ENCODE data around the gene TMEM17.

The TMEM17 gene

DNA sequence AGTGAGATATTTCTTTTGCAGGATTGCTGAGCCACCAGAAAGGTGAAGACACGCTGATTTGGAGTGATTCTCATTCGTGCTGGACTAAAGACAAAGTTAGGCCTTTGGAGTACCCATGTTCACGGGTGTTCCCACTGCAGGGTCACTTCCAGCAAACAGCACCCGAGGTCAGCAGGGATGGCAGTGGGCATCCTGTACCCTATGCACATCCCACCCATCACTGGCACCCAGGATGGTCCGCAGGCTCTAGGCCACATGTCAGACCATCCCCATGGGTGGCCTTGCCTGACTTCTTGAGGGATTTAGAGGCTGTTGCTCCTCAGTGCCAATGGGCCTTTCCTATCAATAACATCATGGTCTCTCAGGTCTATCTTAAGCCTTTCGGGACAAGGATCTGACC lies 39.3 kb upstream of the TMEM17 start:
- Histone ChIP-seq H3K9ac (ENCODE audit: low read depth, low read length, poor library complexity) (no peak overlapping the region), H3K18ac (ENCODE audit: low read length) (no peak overlapping the region), H2BK120ac (ENCODE audit: low read depth, low read length) (no peak overlapping the region), H3K4me1 (ENCODE audit: control insufficient read depth in 2 of 2, insufficient read depth in 1 of 2, low read depth in 1 of 2, low read length in 2 of 2) (no peaks in the 10 kb centered on the region), H2AK5ac (ENCODE audit: low read depth, low read length) (no peak overlapping the region), H2AFZ (ENCODE audit: low read length) (no peak overlapping the region), H3K27ac (replicated peaks; ENCODE audit: low read length) (no peak overlapping the region), H3K27me3 (ENCODE audit: control insufficient read depth in 3 of 3, insufficient read depth in 3 of 3, low read depth in 1 of 3, low read length in 3 of 3) (no peaks in the 10 kb centered on the region), H3K4me2 (ENCODE audit: insufficient read depth, low read length, poor library complexity, severe bottlenecking) (no peak overlapping the region), H4K8ac (ENCODE audit: low read depth, low read length) (no peak overlapping the region), H3K4me3 (ENCODE audit: low read length in 2 of 2) (peak overlapping the region in 1 of 2 donors; percentile 55), H3K4ac (ENCODE audit: low read length) (no peak overlapping the region), H4K91ac (ENCODE audit: low read depth, low read length, poor library complexity) (no peak overlapping the region), H3K14ac (ENCODE audit: low read length) (no peak overlapping the region), H2BK15ac (ENCODE audit: low read length) (no peak overlapping the region), H3K9me3 (replicated peaks in 1 of 2; ENCODE audit: control insufficient read depth in 2 of 2, insufficient read depth in 1 of 2, low read depth in 1 of 2, low read length in 2 of 2) (no peaks in the 10 kb centered on the region), H2BK5ac (ENCODE audit: low read length) (no peak overlapping the region), H3K36me3 (replicated peaks in 1 of 2; ENCODE audit: control insufficient read depth in 2 of 2, insufficient read depth in 2 of 2, low read length in 2 of 2) (no peaks in the 10 kb centered on the region), H3K23ac (ENCODE audit: low read depth, low read length, poor library complexity) (no peak overlapping the region), H2BK12ac (ENCODE audit: low read length) (no peak overlapping the region), H3K79me1 (ENCODE audit: low read depth, low read length) (no peaks in the 10 kb centered on the region)
- no peak for DNase-seq (ENCODE audit: low spot score)
- no CpG with 5 or more reads among the region's 6 CpGs for WGBS, 2 donors (ENCODE audit: extremely low coverage in 2 of 2, insufficient read length in 2 of 2, insufficient replicate concordance in 1 of 2)

GRCh38 chr2:62540408-62541168 lies 34.6 kb upstream of the TMEM17 start:
- no peak overlapping the region for H3K27ac ChIP-seq (replicated peaks; ENCODE audit: low read length)
- H2BK15ac ChIP-seq (ENCODE audit: low read length) = no peak overlapping the region
- no peaks in the 10 kb centered on the region for H3K36me3 ChIP-seq (replicated peaks in 1 of 2; ENCODE audit: control insufficient read depth in 2 of 2, insufficient read depth in 2 of 2, low read length in 2 of 2)
- no peak overlapping the region for H2AFZ ChIP-seq (ENCODE audit: low read length)
- H3K14ac ChIP-seq (ENCODE audit: low read length) = no peak overlapping the region
- H4K8ac ChIP-seq (ENCODE audit: low read depth, low read length) = no peak overlapping the region
- H2BK12ac ChIP-seq (ENCODE audit: low read length) = no peak overlapping the region
- no peak overlapping the region for H3K4ac ChIP-seq (ENCODE audit: low read length)
- H3K9me3 ChIP-seq (replicated peaks in 1 of 2; ENCODE audit: control insufficient read depth in 2 of 2, insufficient read depth in 1 of 2, low read depth in 1 of 2, low read length in 2 of 2) = no peaks in the 10 kb centered on the region
- H3K23ac ChIP-seq (ENCODE audit: low read depth, low read length, poor library complexity) = no peak overlapping the region
- WGBS, 2 donors (ENCODE audit: extremely low coverage in 2 of 2, insufficient read length in 2 of 2, insufficient replicate concordance in 1 of 2) = no CpG with 5 or more reads among the region's 5 CpGs
- no peak overlapping the region for H2AK5ac ChIP-seq (ENCODE audit: low read depth, low read length)
- H3K9ac ChIP-seq (ENCODE audit: low read depth, low read length, poor library complexity) = no peak overlapping the region
- no peak for DNase-seq (ENCODE audit: low spot score)
- H3K4me3 ChIP-seq (ENCODE audit: low read length in 2 of 2) = no peak overlapping the region
- H3K4me1 ChIP-seq (ENCODE audit: control insufficient read depth in 2 of 2, insufficient read depth in 1 of 2, low read depth in 1 of 2, low read length in 2 of 2) = no peaks in the 10 kb centered on the region
- H3K4me2 ChIP-seq (ENCODE audit: insufficient read depth, low read length, poor library complexity, severe bottlenecking) = no peak overlapping the region
- H2BK120ac ChIP-seq (ENCODE audit: low read depth, low read length) = no peak overlapping the region
- no peak overlapping the region for H2BK5ac ChIP-seq (ENCODE audit: low read length)
- H3K27me3 ChIP-seq (ENCODE audit: control insufficient read depth in 3 of 3, insufficient read depth in 3 of 3, low read depth in 1 of 3, low read length in 3 of 3) = no peaks in the 10 kb centered on the region
- no peak overlapping the region for H3K18ac ChIP-seq (ENCODE audit: low read length)
- H4K91ac ChIP-seq (ENCODE audit: low read depth, low read length, poor library complexity) = no peak overlapping the region
- no peaks in the 10 kb centered on the region for H3K79me1 ChIP-seq (ENCODE audit: low read depth, low read length)

DNA sequence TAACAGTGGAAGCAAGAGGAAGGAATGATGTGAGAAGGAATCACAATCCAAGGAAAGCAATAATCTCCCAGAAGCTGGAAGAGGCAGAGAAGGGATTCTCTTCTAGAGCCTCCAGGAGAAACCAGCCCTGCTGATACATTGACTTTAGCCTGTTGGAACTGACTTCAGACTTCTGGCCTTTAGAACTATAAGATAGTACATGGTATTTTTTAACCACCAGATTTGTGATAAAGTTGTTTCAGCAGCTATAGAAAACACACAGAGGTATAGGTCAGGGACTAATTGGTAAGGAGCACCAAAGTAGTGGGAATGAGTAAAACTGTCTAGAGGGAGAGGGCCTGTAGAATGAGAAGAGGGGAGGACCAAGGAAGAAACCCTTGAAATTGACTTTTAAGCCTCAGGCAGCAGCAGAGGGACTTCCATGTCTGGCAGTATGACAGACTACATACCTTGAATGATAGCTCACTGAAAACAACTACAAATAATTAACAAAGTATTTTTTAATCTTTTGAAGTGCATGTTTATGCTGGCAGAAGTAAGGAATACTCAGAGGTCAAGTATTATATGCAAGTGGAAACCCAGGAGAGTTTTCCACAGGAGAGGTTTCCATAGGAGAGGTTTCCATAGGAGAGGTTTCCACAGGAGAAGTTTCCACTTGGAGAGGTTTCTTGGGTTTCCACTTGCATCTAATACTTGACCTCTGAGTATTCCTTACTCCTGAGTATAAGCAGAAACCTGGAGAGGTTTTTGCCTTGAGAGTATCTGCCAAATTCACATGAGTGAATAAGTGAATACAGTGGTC lies 33.8 kb upstream of the TMEM17 start:
- no peak overlapping the region for H2AK5ac ChIP-seq (ENCODE audit: low read depth, low read length)

DNA sequence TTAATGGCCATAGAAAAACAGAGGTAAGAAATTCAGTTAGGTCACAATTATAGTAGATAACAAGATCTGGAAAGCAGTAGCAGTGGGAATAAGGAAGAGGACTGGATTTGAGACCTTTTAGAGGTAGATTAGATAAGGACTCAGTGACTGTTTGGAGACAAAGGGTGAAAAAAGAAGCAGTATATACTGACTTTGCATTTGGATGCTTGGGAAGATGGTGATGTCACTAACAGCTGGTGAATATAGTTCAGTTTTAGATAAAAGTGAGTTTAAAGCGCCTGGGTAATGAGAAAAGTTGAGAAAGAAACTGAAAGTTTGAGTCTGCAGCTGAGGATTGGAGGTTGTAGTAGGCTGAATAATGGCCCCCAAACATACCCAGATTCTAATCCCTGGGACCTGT lies 32.8 kb upstream of the TMEM17 start:
- H3K4me1 ChIP-seq (ENCODE audit: control insufficient read depth in 2 of 2, insufficient read depth in 1 of 2, low read depth in 1 of 2, low read length in 2 of 2) = no peaks in the 10 kb centered on the region
- no peak overlapping the region for H3K23ac ChIP-seq (ENCODE audit: low read depth, low read length, poor library complexity)
- H2BK120ac ChIP-seq (ENCODE audit: low read depth, low read length) = no peak overlapping the region
- no peak overlapping the region for H3K18ac ChIP-seq (ENCODE audit: low read length)
- H3K27me3 ChIP-seq (ENCODE audit: control insufficient read depth in 3 of 3, insufficient read depth in 3 of 3, low read depth in 1 of 3, low read length in 3 of 3) = no peaks in the 10 kb centered on the region
- H2BK15ac ChIP-seq (ENCODE audit: low read length) = no peak overlapping the region
- no peak overlapping the region for H3K4ac ChIP-seq (ENCODE audit: low read length)
- no peak overlapping the region for H2BK5ac ChIP-seq (ENCODE audit: low read length)
- H3K4me2 ChIP-seq (ENCODE audit: insufficient read depth, low read length, poor library complexity, severe bottlenecking) = no peak overlapping the region
- H2BK12ac ChIP-seq (ENCODE audit: low read length) = no peak overlapping the region
- no peak for DNase-seq (ENCODE audit: low spot score)
- H3K9ac ChIP-seq (ENCODE audit: low read depth, low read length, poor library complexity) = no peak overlapping the region
- H4K91ac ChIP-seq (ENCODE audit: low read depth, low read length, poor library complexity) = no peak overlapping the region
- no peak overlapping the region for H3K27ac ChIP-seq (replicated peaks; ENCODE audit: low read length)
- H4K8ac ChIP-seq (ENCODE audit: low read depth, low read length) = no peak overlapping the region
- no peak overlapping the region for H3K4me3 ChIP-seq (ENCODE audit: low read length in 2 of 2)
- H3K14ac ChIP-seq (ENCODE audit: low read length) = no peak overlapping the region
- no peaks in the 10 kb centered on the region for H3K36me3 ChIP-seq (replicated peaks in 1 of 2; ENCODE audit: control insufficient read depth in 2 of 2, insufficient read depth in 2 of 2, low read length in 2 of 2)
- no CpG with 5 or more reads among the region's 1 CpG for WGBS, 2 donors (ENCODE audit: extremely low coverage in 2 of 2, insufficient read length in 2 of 2, insufficient replicate concordance in 1 of 2)
- H3K79me1 ChIP-seq (ENCODE audit: low read depth, low read length) = no peaks in the 10 kb centered on the region
- no peak overlapping the region for H2AFZ ChIP-seq (ENCODE audit: low read length)
- H2AK5ac ChIP-seq (ENCODE audit: low read depth, low read length) = no peak overlapping the region
- no peaks in the 10 kb centered on the region for H3K9me3 ChIP-seq (replicated peaks in 1 of 2; ENCODE audit: control insufficient read depth in 2 of 2, insufficient read depth in 1 of 2, low read depth in 1 of 2, low read length in 2 of 2)

More for the DNA sequence above, 33.8 kb upstream of the TMEM17 start:
- H4K8ac ChIP-seq (ENCODE audit: low read depth, low read length) = no peak overlapping the region
- no peak overlapping the region for H3K4me3 ChIP-seq (ENCODE audit: low read length in 2 of 2)
- H3K23ac ChIP-seq (ENCODE audit: low read depth, low read length, poor library complexity) = no peak overlapping the region
- no peaks in the 10 kb centered on the region for H3K79me1 ChIP-seq (ENCODE audit: low read depth, low read length)
- H3K27ac ChIP-seq (replicated peaks; ENCODE audit: low read length) = no peak overlapping the region
- H2BK5ac ChIP-seq (ENCODE audit: low read length) = no peak overlapping the region
- no peaks in the 10 kb centered on the region for H3K4me1 ChIP-seq (ENCODE audit: control insufficient read depth in 2 of 2, insufficient read depth in 1 of 2, low read depth in 1 of 2, low read length in 2 of 2)
- no peak overlapping the region for H3K4me2 ChIP-seq (ENCODE audit: insufficient read depth, low read length, poor library complexity, severe bottlenecking)
- no peak overlapping the region for H2BK15ac ChIP-seq (ENCODE audit: low read length)
- DNase-seq (ENCODE audit: low spot score) = no peak
- no peaks in the 10 kb centered on the region for H3K36me3 ChIP-seq (replicated peaks in 1 of 2; ENCODE audit: control insufficient read depth in 2 of 2, insufficient read depth in 2 of 2, low read length in 2 of 2)
- no peaks in the 10 kb centered on the region for H3K9me3 ChIP-seq (replicated peaks in 1 of 2; ENCODE audit: control insufficient read depth in 2 of 2, insufficient read depth in 1 of 2, low read depth in 1 of 2, low read length in 2 of 2)
- no peak overlapping the region for H2BK12ac ChIP-seq (ENCODE audit: low read length)
- no peak overlapping the region for H4K91ac ChIP-seq (ENCODE audit: low read depth, low read length, poor library complexity)
- H3K4ac ChIP-seq (ENCODE audit: low read length) = no peak overlapping the region
- H3K9ac ChIP-seq (ENCODE audit: low read depth, low read length, poor library complexity) = no peak overlapping the region
- no peak overlapping the region for H3K14ac ChIP-seq (ENCODE audit: low read length)
- H3K27me3 ChIP-seq (ENCODE audit: control insufficient read depth in 3 of 3, insufficient read depth in 3 of 3, low read depth in 1 of 3, low read length in 3 of 3) = no peaks in the 10 kb centered on the region
- no peak overlapping the region for H3K18ac ChIP-seq (ENCODE audit: low read length)
- no peak overlapping the region for H2AFZ ChIP-seq (ENCODE audit: low read length)
- H2BK120ac ChIP-seq (ENCODE audit: low read depth, low read length) = no peak overlapping the region

Measured in neuronal stem cell (in vitro differentiated cells).